ENCODE results near the gene UCKL1.
"Not testable (repeated sequence)": the region's sequence is repeated elsewhere in the genome, so short reads cannot be mapped to it uniquely, and the experiment has no call there.

The UCKL1 gene

DNA sequence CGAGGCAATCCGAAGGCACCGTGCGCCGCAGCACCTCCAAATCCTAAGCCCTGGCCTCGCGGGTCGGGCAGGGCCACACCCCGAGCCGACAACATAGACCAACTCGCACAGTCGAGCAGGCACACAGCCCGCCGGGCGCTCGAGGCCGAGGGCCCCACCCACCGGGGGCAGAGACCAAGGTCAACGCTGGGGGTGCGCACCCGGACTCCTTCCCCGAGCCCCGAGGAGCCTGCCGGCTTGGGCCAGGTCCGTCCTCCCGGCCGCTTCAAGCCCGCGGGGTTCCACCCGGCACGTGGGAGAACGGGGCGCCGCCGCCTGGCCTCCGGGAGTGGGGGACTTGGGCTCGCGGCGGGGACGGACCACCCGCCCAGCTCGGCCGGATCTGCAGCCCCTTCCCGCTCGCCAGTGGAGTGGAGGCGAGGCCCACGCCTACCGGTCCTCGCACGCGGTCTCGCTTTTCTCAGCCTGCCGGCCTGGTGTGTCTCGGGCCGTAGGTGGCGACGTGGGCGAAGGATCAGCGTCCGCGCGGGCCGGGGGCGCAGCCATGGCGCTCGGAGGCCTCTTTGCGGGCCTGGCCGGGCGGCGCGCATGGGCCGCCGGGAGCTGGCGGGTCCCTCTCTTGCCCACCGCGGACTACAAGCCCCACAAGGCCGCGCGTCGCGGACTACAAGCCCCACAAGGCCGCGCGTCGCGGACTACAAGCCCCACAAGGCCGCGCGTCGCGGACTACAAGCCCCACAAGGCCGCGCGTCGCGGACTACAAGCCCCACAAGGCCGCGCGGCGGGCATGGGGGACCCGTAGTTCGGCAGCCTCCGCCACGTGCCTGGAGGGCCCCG lies at the start of gene UCKL1:
Gene UCKL1 (minus strand): TSS at position 590 of the 837 bp plus-strand sequence. CDS start 44 bp downstream, at position 546.
- DNase-seq (ENCODE audit: low read depth in 3 of 3), result peak; percentile 78 to 82 (median 80)

- no peak for DNase-seq (ENCODE audit: low read depth in 3 of 3)
These were observed 49.2 kb upstream of the UCKL1 start for GRCh38 chr20:64005394-64005793.

DNA sequence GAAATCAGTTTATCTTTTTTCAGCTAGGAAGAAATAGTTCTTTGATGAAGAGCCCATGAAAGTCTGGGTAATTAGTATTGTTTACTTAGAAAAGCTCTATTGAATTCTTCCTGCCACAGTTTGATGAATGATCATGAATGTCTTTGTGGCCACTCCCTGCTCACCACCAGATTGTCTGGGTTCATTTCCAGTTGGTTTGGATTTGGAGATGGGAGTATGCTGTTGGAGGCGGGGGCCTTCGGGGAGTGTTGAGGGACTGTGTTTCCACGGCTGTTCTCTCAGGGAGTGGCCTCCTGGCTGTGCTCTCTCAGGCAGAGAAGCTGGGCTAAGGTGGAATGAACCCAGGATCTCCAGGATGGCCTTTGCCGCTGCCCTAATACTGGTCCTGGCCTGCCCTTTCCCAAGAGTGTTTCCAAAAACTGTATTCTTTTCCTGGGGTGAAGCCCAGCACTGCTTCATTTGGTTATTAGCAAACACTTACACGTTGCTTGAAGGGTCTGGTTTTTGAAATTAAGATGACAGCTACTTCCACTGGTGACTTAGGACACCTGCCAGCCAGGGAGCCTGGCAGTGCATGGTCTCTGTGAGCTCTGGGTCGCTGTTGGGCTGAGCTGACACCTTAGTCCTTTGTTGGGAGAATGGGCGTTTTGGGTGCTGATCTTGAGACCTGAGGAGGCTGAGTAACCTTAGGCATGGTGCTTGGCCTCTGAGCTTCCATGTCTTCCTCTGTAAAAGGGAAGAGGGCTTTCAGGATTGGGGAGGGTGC lies 47.9 kb upstream of the UCKL1 start:
- no peak for DNase-seq (ENCODE audit: low read depth in 3 of 3)

DNA sequence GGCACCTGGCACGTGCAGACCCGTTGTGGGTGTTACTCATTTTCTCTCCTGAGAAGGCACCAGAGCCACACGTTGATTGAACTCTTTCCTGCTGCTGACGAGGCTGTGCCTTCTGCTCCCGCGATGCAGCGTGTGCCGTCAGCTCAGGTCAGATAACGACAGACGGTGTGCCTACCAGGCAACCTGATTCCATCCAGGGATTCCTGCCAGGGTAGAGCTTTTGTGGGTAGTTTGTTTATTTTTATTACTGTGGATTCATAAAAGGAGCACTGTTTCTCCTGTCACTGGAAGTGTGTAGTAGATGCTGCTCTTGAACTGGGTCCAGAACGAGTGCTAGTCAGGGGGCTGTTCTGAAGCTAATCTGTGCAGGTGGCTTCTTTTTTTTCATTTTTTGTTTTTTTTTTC lies 45.4 kb upstream of the UCKL1 start:
- DNase-seq (ENCODE audit: low read depth in 3 of 3), result no peak

DNA sequence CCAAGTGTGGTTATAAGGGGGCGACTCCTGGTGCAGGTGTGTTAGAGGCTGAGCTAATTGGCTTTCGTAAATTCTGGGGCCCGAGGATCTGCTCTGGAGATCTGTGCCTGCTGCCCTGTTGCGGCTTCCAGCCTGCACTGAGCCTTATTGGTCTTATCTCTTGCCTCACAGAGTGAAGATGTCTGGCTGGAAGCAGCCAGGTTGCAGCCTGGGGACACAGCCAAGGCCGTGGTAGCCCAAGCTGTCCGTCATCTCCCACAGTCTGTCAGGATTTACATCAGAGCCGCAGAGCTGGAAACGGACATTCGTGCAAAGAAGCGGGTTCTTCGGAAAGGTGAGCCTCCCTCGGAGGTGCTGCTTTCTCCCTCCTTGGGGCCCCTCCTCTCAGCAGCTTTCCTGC lies 44.7 kb upstream of the UCKL1 start:
- no peak for DNase-seq (ENCODE audit: low read depth in 3 of 3)

DNA sequence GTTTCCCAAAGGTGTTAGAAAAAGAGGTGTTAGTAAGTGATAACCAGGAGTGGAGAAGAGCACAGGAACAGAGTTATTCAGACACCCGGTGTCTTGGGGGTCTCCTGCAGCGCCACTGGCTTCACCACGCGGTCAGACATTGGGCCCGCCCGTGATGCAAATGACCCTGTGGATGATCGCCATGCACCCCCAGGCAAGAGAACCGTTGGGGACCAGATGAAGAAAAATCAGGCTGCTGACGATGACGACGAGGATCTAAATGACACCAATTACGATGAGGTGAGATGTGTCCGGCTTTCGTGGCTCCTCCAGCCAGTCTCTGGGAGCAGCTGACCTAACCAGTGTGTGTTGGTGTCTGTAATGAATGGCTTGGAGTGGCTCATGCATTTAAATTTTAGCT lies 26.7 kb upstream of the UCKL1 start:
- no peak for DNase-seq (ENCODE audit: low read depth in 3 of 3)

GRCh38 chr20:63980806-63981728 lies 24.9 kb upstream of the UCKL1 start, which contains the start of gene PRPF6:
TSS of gene PRPF6 (plus strand) at chr20:63981132. CDS start at chr20:63981246, 114 bp downstream.
- DNase-seq (ENCODE audit: low read depth in 3 of 3), result peak; percentile 84 to 93 (median 87)

DNA sequence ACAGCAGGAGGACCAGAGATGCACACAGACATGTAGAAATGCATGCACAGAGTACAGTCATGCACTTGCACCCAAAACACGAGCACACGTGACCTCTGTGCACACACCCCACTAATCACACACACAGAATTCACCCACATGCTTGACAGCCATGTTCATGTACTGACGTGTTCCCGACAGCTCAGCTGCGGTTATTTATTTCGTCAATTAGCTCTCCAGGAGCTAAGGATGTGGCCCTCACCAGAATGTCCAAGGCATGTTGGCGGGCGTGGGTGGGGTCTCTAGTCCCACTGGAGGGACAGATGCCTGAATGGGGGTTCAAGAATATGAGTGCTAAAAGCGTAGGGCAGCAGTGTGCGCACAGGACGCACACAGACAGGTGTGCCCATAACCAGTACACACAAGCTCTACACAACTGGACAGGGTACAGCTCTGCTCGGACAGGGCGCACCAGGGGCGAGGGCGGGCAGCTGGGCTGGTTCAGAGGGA lies 24.1 kb upstream of the UCKL1 start:
- DNase-seq (ENCODE audit: low read depth in 3 of 3), result no peak

DNA sequence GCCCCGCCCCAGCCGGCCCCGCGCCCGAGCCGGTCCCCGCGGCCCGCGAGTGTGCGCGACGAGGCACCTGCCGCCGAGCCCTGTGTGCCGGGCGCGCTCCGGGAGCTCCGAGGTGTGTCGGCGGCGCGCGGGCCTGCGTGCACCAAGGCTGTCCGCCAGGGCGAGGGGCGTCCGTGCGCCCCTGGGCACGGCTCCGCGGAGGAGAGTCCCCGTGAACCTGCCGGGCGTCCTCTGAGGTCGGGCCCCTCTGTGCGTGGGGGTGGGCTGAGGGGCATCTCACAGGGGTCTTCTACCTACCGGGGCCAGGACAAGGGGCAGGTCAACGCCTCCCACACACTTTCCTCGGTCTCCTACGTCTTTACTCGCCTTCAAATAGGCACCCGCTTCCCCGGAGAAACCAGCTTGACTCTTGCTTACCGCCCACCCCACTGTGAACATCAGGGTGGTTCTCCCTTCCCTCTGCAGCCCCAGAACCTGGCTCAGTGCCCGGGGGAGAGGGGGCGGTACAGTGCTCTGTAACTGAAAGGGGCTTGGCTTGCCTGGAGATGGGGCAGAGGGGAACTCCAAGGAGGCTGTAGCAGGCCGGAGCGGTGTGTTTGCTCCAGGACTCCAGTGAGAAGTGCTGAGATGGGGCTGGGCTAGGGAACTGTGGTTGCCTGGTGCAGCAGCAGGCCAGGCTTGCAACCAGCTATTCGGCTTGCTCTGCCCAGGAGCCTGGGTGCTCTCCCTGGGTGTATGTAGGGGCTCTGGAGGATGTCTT lies 23.5 kb upstream of the UCKL1 start, which contains the start of gene SAMD10:
Gene SAMD10 (minus strand): TSS at position 86 of the 760 bp plus-strand sequence. CDS start 175 bp downstream, outside the sequence.
- peak; percentile 71 to 82 (median 72) for DNase-seq (ENCODE audit: low read depth in 3 of 3)

- DNase-seq (ENCODE audit: low read depth in 3 of 3), result no peak
These were observed 23.0 kb upstream of the UCKL1 start for GRCh38 chr20:63979229-63979556.

DNA sequence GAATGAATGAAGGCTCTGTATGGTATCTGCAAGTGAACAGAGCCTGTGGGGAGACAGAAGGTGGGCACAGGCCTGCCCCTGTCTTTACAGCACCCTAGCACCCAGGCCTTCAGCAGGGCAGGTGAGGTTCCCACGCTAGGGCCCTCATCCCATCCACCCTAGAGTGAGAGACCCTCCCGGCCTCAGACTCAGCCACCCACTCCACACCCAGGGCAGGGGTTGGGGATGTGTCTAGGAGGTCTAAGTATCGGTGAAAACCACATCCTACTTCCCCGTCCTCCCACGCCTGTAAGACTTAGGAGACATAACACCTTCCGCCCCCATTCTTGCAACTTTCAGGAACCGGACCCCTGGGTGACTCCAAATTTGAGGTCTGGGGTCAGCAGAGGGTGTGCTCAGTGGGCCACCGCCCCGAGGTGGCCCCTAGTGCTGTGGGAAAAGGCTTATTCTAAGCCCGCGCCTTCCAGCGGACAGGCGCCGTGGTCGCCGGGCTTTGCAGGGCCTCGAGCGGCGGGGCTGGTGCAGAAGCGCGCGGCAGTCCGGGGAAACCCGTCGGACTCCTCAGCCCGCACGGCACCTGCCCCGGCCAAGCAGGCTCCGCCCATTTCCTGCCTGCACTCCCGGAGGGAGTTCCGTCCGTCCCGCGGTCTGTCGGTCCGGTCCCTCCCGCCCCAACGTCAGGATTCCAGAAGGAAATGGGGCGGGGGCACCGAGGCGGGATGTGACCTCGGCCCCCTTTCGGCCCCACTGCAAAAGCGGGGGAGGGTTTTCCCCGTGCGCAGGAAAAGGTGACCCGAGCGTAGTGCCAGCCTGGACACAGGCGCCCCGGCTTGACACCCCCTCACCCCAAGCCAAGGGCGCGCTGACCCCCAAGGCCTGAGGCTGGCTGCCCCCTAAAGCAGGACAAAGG lies 22.4 kb upstream of the UCKL1 start:
- peak in 2 of 3 experiments; percentile 33 to 35 for DNase-seq (ENCODE audit: low read depth in 3 of 3)

DNA sequence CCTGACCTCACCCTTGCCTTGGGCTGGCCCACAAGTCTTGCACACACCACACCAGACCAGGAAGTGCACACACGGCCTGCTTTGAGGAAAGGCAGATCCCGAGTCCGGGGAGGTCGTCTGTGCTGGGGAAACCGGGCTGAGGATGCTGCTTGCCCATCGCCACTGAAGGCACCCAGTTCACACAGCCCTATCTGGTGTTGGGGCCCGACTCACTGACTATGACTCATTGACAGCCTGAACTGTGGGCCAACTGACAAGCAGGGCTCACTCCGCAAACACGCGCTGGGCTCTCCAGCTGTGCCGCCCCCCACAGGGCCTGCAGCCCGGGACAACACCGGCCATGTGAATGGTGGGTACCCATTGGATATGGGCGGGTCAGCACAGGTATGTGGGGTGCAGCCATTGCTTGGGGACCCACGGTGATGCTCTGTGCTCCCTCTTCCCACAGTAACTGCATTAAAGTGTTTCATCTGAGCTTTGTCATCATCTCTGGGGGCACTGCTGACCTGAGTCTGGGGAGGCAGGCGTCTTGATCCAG lies 21.6 kb upstream of the UCKL1 start:
- DNase-seq (ENCODE audit: low read depth in 3 of 3), result peak; percentile 36 to 43 (median 39)

- DNase-seq (ENCODE audit: low read depth in 3 of 3), result no peak
These were observed 20.9 kb upstream of the UCKL1 start for GRCh38 chr20:63976980-63977738.

- DNase-seq (ENCODE audit: low read depth in 3 of 3), result not testable (repeated sequence)
These were observed 20.3 kb upstream of the UCKL1 start for GRCh38 chr20:63976511-63976910.

DNA sequence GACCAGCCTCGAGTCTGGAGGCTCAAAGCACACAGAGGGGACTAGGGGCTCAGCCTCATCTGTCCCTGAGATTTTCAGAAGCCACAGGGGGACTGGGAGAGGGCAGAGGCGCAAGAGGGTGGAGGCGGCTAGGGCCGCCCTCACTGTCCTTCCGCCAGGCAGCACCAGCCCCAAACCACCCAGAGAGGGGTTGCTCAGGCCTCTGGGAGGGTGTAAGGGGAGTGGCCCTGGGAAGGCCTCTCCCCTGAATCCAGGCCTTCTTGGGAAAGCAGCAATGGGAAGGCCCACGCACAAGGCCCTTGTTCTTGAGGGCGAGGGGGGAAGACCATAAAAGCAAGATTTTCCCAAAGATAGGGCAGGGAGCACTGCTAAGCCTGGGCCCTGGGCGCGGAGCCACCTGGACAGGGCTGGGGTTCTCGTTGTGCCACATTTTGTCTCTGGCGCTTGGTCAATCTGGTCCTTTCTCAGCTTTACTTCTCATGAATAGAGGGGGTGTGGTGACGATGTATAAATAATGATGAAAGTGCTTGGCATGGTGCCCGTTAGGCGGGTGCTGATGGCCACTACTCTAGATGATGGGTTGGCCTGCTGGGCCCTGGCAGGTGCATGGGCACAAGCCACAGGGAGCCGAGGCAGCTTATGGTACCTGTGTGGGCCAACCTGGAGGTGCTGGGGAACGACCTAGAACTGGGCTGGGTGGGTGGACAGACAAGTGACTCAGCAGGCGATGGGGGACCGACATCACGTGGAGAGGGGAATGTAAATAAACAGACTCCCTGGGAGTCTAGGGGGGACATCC lies 18.4 kb upstream of the UCKL1 start:
- DNase-seq (ENCODE audit: low read depth in 3 of 3), result no peak

DNA sequence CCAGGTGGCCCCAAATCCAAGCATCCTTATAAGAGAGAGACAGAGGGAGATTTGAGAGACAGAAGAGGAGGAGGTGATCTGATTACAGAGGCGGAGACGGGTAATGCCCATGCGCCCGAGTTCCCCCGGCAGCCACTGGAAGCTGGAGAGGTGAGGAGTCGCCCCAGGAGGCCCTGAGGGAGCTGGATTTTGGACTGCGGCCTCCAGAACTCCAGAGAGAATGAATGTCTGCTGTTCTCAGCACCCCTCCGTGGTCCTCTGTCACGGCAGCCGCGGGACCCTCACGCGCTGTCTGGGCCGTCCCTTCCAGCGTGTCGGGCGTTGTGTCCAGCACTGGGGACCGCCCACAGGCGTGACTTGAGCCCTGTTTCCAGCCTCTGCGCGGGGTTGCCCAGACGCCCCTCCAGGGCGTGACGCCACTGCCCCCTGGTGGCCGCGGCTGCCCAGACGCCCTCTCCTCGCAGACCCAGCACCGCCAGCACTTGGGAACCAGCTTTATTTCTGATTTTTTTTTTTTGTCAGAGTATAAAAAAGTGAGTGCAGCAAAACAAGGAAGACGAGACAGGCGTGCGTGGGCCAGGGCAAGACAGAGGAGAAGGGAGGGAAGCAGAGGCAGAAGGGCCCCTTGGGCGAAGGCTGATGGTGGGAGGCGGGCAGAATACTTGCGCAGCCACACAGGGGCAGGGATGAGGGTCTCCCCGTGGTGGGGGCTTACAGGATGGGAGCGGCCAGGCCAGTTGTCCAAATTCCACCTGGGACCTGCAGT lies 17.6 kb upstream of the UCKL1 start:
- DNase-seq (ENCODE audit: low read depth in 3 of 3), result peak; percentile 60 to 76 (median 69)

DNA sequence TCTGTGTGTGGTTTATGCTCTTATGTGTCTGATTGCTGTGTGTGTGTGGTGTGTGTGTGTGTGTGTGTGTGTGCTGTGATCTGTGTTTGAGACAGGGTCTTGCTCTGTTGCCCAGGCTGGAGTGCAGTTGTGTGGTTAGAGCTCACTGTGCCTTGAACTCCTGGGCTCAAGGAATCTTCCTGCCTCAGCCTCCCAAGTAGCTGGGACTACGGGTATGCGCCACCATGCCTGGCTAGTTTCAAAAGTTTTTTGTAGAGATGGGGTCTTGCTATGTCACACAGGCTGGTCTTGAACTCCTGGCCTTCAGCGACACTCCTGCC lies 16.9 kb upstream of the UCKL1 start:
- DNase-seq (ENCODE audit: low read depth in 3 of 3), result no peak

All from stimulated activated CD4-positive, alpha-beta T cell treated with anti-CD3 and anti-CD28 coated beads, TNF-alpha, amount 100 ng/mL, for 4 hours (primary cell).